HG03378 (cell line): ENCODE results near the gene TMEM80.
"Not testable (repeated sequence)": the region's sequence is repeated elsewhere in the genome, so short reads cannot be mapped to it uniquely, and the experiment has no call there.

Experiments used
- ATAC-seq: cut with Tn5 transposase; IDR thresholded peaks from one replicate; pipeline ENCODE4 v1.9.1; 2021; ENCODE audit warnings: mild to moderate bottlenecking, moderate library complexity; ENCODE audit not compliant: unreplicated experiment

The TMEM80 gene

GRCh38 chr11:695538-696248 lies at the start of gene TMEM80:
Gene TMEM80 (plus strand): TSS chr11:695816. CDS start chr11:695828, 12 bp downstream.
- ATAC-seq, result peak; percentile 72

GRCh38 chr11:646214-646613 lies 49.4 kb upstream of the TMEM80 start:
- no peak for ATAC-seq

- not testable (repeated sequence) for ATAC-seq
Measured at GRCh38 chr11:647672-648158, 47.9 kb upstream of the TMEM80 start.

GRCh38 chr11:650482-650881 lies 45.1 kb upstream of the TMEM80 start:
- ATAC-seq, result no peak

- not testable (repeated sequence) for ATAC-seq
Measured at GRCh38 chr11:653136-653535, 42.5 kb upstream of the TMEM80 start.

- ATAC-seq, result no peak
Measured at GRCh38 chr11:653837-654236, 41.8 kb upstream of the TMEM80 start.

- not testable (repeated sequence) for ATAC-seq
Measured at GRCh38 chr11:654444-654843, 41.2 kb upstream of the TMEM80 start.

- ATAC-seq, result no peak
Measured at GRCh38 chr11:655036-655726, 40.4 kb upstream of the TMEM80 start.

GRCh38 chr11:656426-656825 lies 39.2 kb upstream of the TMEM80 start:
- ATAC-seq, result no peak

- no peak for ATAC-seq
Measured at GRCh38 chr11:656866-657265, 38.8 kb upstream of the TMEM80 start.

GRCh38 chr11:657691-658126 lies 37.9 kb upstream of the TMEM80 start:
- no peak for ATAC-seq

- ATAC-seq, result no peak
Measured at GRCh38 chr11:659532-660085, 36.0 kb upstream of the TMEM80 start.

- no peak for ATAC-seq
Measured at GRCh38 chr11:660281-660680, 35.3 kb upstream of the TMEM80 start.

GRCh38 chr11:660681-661444 lies 34.8 kb upstream of the TMEM80 start:
- ATAC-seq, result no peak

- no peak for ATAC-seq
Measured at GRCh38 chr11:662689-663274, 32.8 kb upstream of the TMEM80 start.

- ATAC-seq, result no peak
Measured at GRCh38 chr11:665062-665703, 30.4 kb upstream of the TMEM80 start.

GRCh38 chr11:665704-666281 lies 29.8 kb upstream of the TMEM80 start:
- no peak for ATAC-seq

- no peak for ATAC-seq
Measured at GRCh38 chr11:673866-674265, 21.8 kb upstream of the TMEM80 start.

GRCh38 chr11:674406-674805 lies 21.2 kb upstream of the TMEM80 start:
- no peak for ATAC-seq

- no peak for ATAC-seq
Measured at GRCh38 chr11:678297-678696, 17.3 kb upstream of the TMEM80 start.
